Upper lobe of left lung (tissue), 6 donors: ENCODE results near the gene EPB41L4B. TPM values are rescaled to one million over a fixed set of nuclear protein-coding genes. Genes with fewer than 3 reads are reported as not detected.
"Not testable (repeated sequence)": the region's sequence is repeated elsewhere in the genome, so short reads cannot be mapped to it uniquely, and the experiment has no call there.

Experiments
- ATAC-seq, 2 donors: fragments of 200-7000 bp; cut with Tn5 transposase; one replicate each; pipeline ENCODE4 v1.9.1; 2022; ENCODE audit warnings: mild to moderate bottlenecking in 2 of 2, moderate library complexity in 2 of 2; ENCODE audit not compliant: low FRiP score in 2 of 2
- DNase-seq, 2 donors: peaks; one replicate each; pipeline ENCODE4 v3.0.0-alpha.2; 2019 to 2020
- H3K27ac ChIP-seq, 4 donors: fragments of 200-600 bp; sonication (generic); one replicate each; pipeline ENCODE4 v1.5.1; 2016 to 2019
- H3K27me3 ChIP-seq, 4 donors: fragments of 200-600 bp; sonication (generic); one replicate each; pipeline ENCODE4 v1.5.1; 2017 to 2019
- H3K36me3 ChIP-seq, 4 donors: fragments of 200-600 bp; sonication (generic); one replicate each; pipeline ENCODE4 v1.5.1; 2016 to 2019
- H3K4me1 ChIP-seq, 4 donors: fragments of 200-600 bp; sonication (generic); one replicate each; pipeline ENCODE4 v1.5.1; 2018 to 2019
- H3K4me3 ChIP-seq, 4 donors: fragments of 200-600 bp; sonication (generic); one replicate each; pipeline ENCODE4 v1.5.1; 2017 to 2019; ENCODE audit warnings: mild to moderate bottlenecking in 2 of 4, moderate library complexity in 1 of 4
- H3K9me3 ChIP-seq, 4 donors: fragments of 200-600 bp; sonication (generic); one replicate each; pipeline ENCODE4 v1.5.1; 2018 to 2019
- EP300 ChIP-seq, 4 donors: sonication (generic); formaldehyde crosslinking; IDR thresholded peaks; one replicate each; pipeline ENCODE4 v1.5.1; 2017; ENCODE audit warnings: antibody characterized with exemption in 4 of 4, control low read depth in 2 of 4
- POLR2A ChIP-seq, 4 donors: fragments of 450-650 bp; IDR thresholded peaks; one replicate each; pipeline ENCODE4 v1.5.1; 2016 to 2017; ENCODE audit warnings: antibody characterized with exemption in 4 of 4, mild to moderate bottlenecking in 2 of 4
- POLR2AphosphoS5 ChIP-seq, 2 donors: sonication (generic); formaldehyde crosslinking; IDR thresholded peaks; one replicate each; pipeline ENCODE4 v1.5.1; 2017; ENCODE audit warnings: antibody characterized with exemption in 2 of 2
- WGBS, 2 donors: methylation state at CpG; one replicate each; pipeline ENCODE4 v1.1.5; 2017 to 2018; 5-methylcytosine and 5-hydroxymethylcytosine counted together
- total RNA-seq, 6 donors: library from RNA; depleted of rRNA in 4 of 6; stranded (reverse); fragments of >200 nt in 4 of 6; gene quantifications; one replicate each; pipeline versions ENCODE4 v1.1.0 to v1.2.1, GENCODE V29; 2016 to 2021
- TF ChIP-seq, protein P1 (sequence below), 6 experiments: fragments of 450-650 bp in 4 of 6; fragments of 200-600 bp in 2 of 6; sonication (generic) in 2 of 6; IDR thresholded peaks; one replicate each; pipeline ENCODE4 v1.5.1; 2016 to 2019; ENCODE audit warnings: antibody characterized with exemption in 6 of 6
- donor health status: DM: no; HTN: no; CAD: no; lungs with moderate emphysema.
- donor health status: DM: no; HTN: yes; CAD: no; lungs with severe emphysema.

EPB41L4B gene
- total RNA-seq, 6 donors from 2014 or later: 8.3 to 28.0 (median 10.9) TPM

DNA sequence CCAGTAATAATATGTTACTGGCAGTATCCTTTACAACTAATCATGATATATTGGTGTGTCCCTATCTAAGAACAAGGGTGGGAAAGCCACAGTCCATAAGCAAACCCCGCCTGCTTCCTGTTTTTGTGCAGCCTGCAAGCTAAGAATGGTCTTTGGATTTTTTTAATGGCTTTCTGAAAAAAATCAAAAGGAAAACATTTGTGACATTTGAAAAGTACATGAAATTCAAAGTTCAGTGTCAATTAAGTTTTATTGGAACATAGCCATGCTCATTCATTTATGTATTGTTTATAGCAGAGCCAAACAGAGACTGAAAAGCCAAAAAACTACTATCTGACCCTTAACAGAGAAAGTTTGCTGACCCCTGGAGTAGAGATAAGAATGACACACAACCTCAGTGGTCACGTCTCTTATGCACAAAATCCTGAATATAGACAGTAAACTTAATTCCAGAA lies 188.3 kb downstream of the EPB41L4B start:
- no peak for TF ChIP-seq POLR2A (IDR thresholded peaks at IDR 0.05)
- TF ChIP-seq, protein P1, sequence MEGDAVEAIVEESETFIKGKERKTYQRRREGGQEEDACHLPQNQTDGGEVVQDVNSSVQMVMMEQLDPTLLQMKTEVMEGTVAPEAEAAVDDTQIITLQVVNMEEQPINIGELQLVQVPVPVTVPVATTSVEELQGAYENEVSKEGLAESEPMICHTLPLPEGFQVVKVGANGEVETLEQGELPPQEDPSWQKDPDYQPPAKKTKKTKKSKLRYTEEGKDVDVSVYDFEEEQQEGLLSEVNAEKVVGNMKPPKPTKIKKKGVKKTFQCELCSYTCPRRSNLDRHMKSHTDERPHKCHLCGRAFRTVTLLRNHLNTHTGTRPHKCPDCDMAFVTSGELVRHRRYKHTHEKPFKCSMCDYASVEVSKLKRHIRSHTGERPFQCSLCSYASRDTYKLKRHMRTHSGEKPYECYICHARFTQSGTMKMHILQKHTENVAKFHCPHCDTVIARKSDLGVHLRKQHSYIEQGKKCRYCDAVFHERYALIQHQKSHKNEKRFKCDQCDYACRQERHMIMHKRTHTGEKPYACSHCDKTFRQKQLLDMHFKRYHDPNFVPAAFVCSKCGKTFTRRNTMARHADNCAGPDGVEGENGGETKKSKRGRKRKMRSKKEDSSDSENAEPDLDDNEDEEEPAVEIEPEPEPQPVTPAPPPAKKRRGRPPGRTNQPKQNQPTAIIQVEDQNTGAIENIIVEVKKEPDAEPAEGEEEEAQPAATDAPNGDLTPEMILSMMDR (IDR thresholded peaks at IDR 0.05): no peak
- no peak for TF ChIP-seq POLR2AphosphoS5 (IDR thresholded peaks at IDR 0.05)
- no peak for TF ChIP-seq EP300 (IDR thresholded peaks at IDR 0.05)
- no peak overlapping the region for H3K4me3 ChIP-seq
- DNase-seq (no peak), ATAC-seq (no peak)
- H3K9me3 ChIP-seq: no peaks in the 10 kb centered on the region
- 31 to 49% methylated on average over 2 of the region's 2 CpGs for WGBS, 2 donors
- H3K27me3 ChIP-seq: no peaks in the 10 kb centered on the region
- H3K36me3 ChIP-seq: no peaks in the 10 kb centered on the region
- H3K27ac ChIP-seq: no peak overlapping the region
- H3K4me1 ChIP-seq: peaks cover 0 to 5% (median 4%) of the 10 kb centered on the region in 4 donors

DNA sequence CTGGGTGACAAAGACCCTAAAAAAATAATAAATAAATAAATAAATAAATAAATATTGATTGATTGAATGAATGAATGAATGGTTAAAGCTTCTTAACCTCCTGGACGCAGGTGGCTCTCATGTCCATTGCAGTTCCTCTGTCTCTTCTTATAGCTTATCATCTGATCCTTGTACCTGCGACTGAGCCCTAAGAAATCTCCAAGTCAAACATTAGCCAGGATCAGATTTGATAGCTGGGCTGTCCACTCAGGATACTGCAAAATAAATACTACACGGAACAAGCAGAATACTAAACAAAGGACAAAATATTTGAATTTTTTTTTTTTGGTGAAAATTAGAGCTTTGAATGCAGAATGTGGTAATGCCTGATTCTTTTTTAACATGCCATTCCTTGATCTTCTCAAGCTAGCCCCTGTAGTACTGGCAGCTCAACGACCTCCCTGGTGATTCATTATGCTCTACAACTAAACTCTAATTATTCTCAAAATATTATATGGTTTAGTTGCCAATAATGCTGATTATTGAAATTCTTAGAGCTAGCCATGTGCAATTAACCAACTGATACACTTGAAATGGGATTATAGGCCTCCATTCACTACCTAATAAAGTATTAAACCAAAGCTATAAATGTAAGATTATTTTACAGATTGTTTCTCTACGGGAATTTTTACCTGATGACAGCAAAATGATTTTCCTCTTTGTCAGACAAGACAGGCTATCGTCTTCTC lies 191.2 kb downstream of the EPB41L4B start:
- no peak for ATAC-seq

DNA sequence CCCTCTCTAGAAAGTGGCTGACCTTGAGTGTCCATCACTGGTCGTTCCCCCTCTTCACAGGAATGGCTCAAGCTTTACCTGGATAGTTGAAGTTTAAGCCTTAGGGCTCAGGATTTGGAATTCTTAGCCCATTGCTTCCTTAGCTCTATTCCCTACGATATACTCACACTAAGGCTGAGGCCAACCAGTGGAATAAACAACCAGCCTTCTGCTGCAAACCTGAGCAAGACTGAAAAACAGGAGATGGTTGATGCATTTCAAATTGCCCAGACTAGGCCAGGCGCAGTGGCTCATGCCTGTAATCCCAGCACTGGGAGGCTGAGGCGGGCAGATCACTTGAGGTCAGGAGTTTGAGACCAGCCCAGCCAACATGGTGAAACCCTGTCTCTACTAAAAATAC lies 194.2 kb downstream of the EPB41L4B start:
- not testable (repeated sequence) for H3K27ac ChIP-seq, H3K9me3 ChIP-seq, H3K27me3 ChIP-seq, DNase-seq, ATAC-seq, H3K4me3 ChIP-seq, H3K36me3 ChIP-seq
- 91% methylated on average over 4 of the region's 4 CpGs for WGBS, 2 donors
- peaks cover 0 to 11% (median 0%) of the 10 kb centered on the region in 4 donors for H3K4me1 ChIP-seq

More for the DNA sequence above, 191.2 kb downstream of the EPB41L4B start:
- no peak for DNase-seq
- Histone ChIP-seq H3K4me1 (peaks cover 0 to 5% (median 4%) of the 10 kb centered on the region in 4 donors), H3K27me3 (no peaks in the 10 kb centered on the region), H3K4me3 (no peak overlapping the region), H3K9me3 (no peaks in the 10 kb centered on the region), H3K27ac (no peak overlapping the region), H3K36me3 (no peaks in the 10 kb centered on the region)
- WGBS, 2 donors: 78% methylated on average over 6 of the region's 6 CpGs
- TF ChIP-seq, protein P1 (IDR thresholded peaks at IDR 0.05): no peak
- TF ChIP-seq POLR2A (IDR thresholded peaks at IDR 0.05) (no peak), POLR2AphosphoS5 (IDR thresholded peaks at IDR 0.05) (no peak), EP300 (IDR thresholded peaks at IDR 0.05) (no peak)

DNA sequence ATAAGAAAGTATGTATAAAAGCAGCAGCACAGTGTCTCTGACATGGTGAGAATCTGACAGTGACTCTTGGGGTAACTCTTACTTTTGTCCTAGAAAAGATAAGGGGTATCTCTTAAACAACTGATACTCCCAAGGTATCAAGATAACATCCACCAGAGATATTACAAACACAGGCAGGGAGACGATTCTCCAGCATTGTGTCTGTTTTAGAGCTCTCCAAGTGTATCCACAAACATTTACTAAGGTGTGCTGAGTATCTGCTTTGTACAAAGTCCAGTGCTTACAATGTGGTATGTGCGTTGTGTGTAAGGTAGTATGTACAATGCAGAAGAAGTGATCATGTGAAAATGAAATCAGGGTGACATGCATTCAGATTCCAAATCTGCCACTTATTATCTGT lies 196.7 kb downstream of the EPB41L4B start:
- no peaks in the 10 kb centered on the region for H3K27me3 ChIP-seq
- DNase-seq: no peak
- H3K4me3 ChIP-seq: no peak overlapping the region
- no peaks in the 10 kb centered on the region for H3K9me3 ChIP-seq
- no peaks in the 10 kb centered on the region for H3K36me3 ChIP-seq
- no peak overlapping the region for H3K27ac ChIP-seq
- ATAC-seq: no peak
- WGBS, 2 donors: 56 to 77% methylated on average over 2 of the region's 2 CpGs
- peaks cover 4 to 20% (median 5%) of the 10 kb centered on the region in 4 donors for H3K4me1 ChIP-seq
- TF ChIP-seq EP300 (IDR thresholded peaks at IDR 0.05): no peak
- TF ChIP-seq, protein P1 (IDR thresholded peaks at IDR 0.05): no peak
- TF ChIP-seq POLR2A (IDR thresholded peaks at IDR 0.05): no peak
- TF ChIP-seq POLR2AphosphoS5 (IDR thresholded peaks at IDR 0.05): no peak

DNA sequence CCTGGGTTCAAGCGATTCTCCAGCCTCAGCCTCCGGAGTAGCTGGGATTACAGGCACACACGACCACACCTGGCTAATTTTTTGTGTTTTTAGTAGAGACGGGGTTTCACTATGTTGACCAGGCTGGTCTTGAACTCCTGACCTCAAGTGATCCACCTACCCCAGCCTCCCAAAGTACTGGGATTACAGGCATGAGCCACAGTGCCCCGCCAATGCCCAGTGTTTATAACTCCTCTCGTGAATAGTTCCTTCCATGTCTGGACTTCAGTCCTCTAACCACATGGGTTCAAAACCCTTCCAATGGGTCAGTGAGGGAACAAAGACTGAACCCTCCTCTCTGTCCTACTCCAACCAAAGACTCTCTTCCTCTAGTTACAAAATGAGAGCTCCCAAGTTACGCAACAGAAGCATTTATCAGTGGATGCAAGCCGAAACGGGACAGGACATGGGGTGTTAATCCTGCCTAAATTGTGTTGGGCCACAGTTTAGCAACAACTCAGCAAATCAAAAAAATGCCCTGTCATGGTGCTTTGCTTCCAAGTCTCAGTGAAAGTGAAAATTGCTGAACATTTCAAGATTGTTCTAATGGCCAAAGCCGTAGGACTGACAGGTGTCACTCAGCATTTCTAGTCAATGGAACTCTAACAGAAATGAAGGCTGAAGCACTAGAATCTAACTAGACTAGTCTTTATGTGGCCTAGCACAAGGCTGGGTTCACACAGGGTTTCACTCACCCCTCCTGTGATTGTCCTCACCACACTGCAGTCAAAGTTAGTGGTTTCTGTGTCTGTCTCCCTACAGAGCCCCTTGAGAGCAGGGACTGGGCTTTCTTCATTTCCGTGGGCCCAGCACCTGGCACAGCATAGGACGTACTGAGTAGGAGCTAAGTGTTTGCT lies 197.9 kb downstream of the EPB41L4B start:
- Histone ChIP-seq H3K4me1 (peaks cover 9 to 31% (median 10%) of the 10 kb centered on the region in 4 donors), H3K27ac (peak overlapping the region in 1 of 4 donors; percentile 48), H3K9me3 (no peaks in the 10 kb centered on the region), H3K36me3 (no peaks in the 10 kb centered on the region), H3K27me3 (no peaks in the 10 kb centered on the region), H3K4me3 (no peak overlapping the region)
- no peak for ATAC-seq
- peak in 1 of 2 donors; percentile 61 for DNase-seq
- TF ChIP-seq EP300 (IDR thresholded peaks at IDR 0.05): no peak
- no peak for TF ChIP-seq POLR2AphosphoS5 (IDR thresholded peaks at IDR 0.05)
- TF ChIP-seq, protein P1 (IDR thresholded peaks at IDR 0.05): no peak
- no peak for TF ChIP-seq POLR2A (IDR thresholded peaks at IDR 0.05)
- 68 to 80% methylated on average over 11 to 12 of the region's 12 CpGs for WGBS, 2 donors
